ENCODE data around the gene KRTAP5-3. TPM values are rescaled to one million over a fixed set of nuclear protein-coding genes. Genes with fewer than 3 reads are reported as not detected.

The KRTAP5-3 gene
- total and polyA plus RNA-seq, 2 of the 8 experiments (the other 6 are each of a cell fraction or from before 2014, with no cell fraction given): not detected

DNA sequence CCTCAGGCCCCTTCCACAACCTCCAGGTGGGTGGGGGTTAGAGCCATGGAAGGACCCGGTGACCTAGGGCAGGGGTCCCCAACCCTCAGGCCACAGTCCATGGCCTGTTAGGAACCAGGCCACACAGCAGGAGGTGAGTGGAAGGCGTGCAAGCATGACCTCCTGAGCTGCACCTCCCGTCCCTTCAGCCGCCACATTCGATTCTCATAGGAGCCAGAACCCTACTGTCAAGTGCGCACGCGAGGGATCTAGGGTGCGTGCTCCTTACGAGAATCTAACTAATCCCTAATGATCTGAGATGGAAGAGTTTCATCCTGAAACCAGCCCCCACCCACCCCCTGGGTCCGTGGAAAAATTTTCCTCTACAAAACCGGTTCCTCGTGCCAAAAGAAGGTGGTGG lies 17.3 kb upstream of the KRTAP5-3 start:
- H4K8ac ChIP-seq (ENCODE audit: extremely low read depth, insufficient read depth, low read length): no peak overlapping the region; the same call in 1 of the 2 replicates
- H3K23ac ChIP-seq (ENCODE audit: insufficient read length): no peak overlapping the region
- H2BK12ac ChIP-seq (ENCODE audit: low read depth, low read length): no peak overlapping the region
- ChIA-PET CTCF (ENCODE audit: partially characterized antibody) (interaction anchor here (0.8 to 6.5 kb wide), 3 partner anchors 14 to 79 kb away, joined by 3 to 47 read pairs (median 41); partner anchors contain the start of gene KRTAP5-2), POLR2A (ENCODE audit: partially characterized antibody) (no interaction called here)
- no peaks in the 10 kb centered on the region for H3K9me3 ChIP-seq (ENCODE audit: insufficient read depth in 2 of 2, low read depth in 1 of 2, low read length in 1 of 2)
- no peak for DNase-seq (ENCODE audit: low read depth in 1 of 2, low spot score in 2 of 2)
- H2BK120ac ChIP-seq (replicated peaks; ENCODE audit: low read depth, low read length): no peak overlapping the region
- peaks cover 0 to 16% (median 3%) of the 10 kb centered on the region in 4 experiments; a peak in 5 of 7 replicates for H3K27me3 ChIP-seq (replicated peaks in 1 of 4; ENCODE audit: control insufficient read depth in 3 of 4, extremely low read depth in 1 of 4, insufficient read depth in 3 of 4, low read length in 3 of 4)
- H3K23me2 ChIP-seq (ENCODE audit: low read depth, low read length): no peaks in the 10 kb centered on the region
- no peak for FAIRE-seq
- no peaks in the 10 kb centered on the region for H3K79me1 ChIP-seq (ENCODE audit: low read depth, low read length)
- no peak overlapping the region for H2BK5ac ChIP-seq (ENCODE audit: low read depth, low read length)
- H4K5ac ChIP-seq (ENCODE audit: insufficient read length, low read depth, low read length): no peak overlapping the region
- H4K91ac ChIP-seq (replicated peaks; ENCODE audit: insufficient read length, low read length): no peak overlapping the region
- H3K18ac ChIP-seq (ENCODE audit: extremely low read depth, low read length): no peak overlapping the region
- H3K56ac ChIP-seq (replicated peaks; ENCODE audit: insufficient read length, low read depth, low read length): no peak overlapping the region
- no peak overlapping the region for H3K9ac ChIP-seq (replicated peaks in 1 of 4; ENCODE audit: extremely low read depth in 1 of 4, low read depth in 3 of 4, low read length in 3 of 4)
- no peak overlapping the region for H2AK5ac ChIP-seq (ENCODE audit: low read depth, low read length)
- no peak overlapping the region for H3K4ac ChIP-seq (replicated peaks; ENCODE audit: insufficient read length, low read depth, low read length)
- H4K20me1 ChIP-seq (replicated peaks in 1 of 2; ENCODE audit: control insufficient read depth in 1 of 2, insufficient read depth in 2 of 2, low read length in 2 of 2): no peaks in the 10 kb centered on the region
- no peak overlapping the region for H2AFZ ChIP-seq (ENCODE audit: low read length)
- no peaks in the 10 kb centered on the region for H3K79me2 ChIP-seq (ENCODE audit: control insufficient read depth in 1 of 2, insufficient read depth in 2 of 2, low read length in 2 of 2)
- H3K4me2 ChIP-seq (ENCODE audit: insufficient read depth in 1 of 2, low read depth in 2 of 2, low read length in 2 of 2): no peak overlapping the region
- no peak overlapping the region for H3K4me3 ChIP-seq (ENCODE audit: extremely low read depth in 1 of 4, insufficient read depth in 2 of 4, low read depth in 3 of 4, low read length in 4 of 4)
- no peak overlapping the region for H3K27ac ChIP-seq (ENCODE audit: low read depth, low read length)
- WGBS, 2 experiments (ENCODE audit: extremely low coverage in 1 of 2, insufficient coverage in 1 of 2, insufficient read length in 1 of 2, insufficient replicate concordance in 2 of 2, low coverage in 1 of 2, low lambda C conversion rate in 2 of 2, missing lambda C conversion rate in 1 of 2): 91% methylated on average over 12 of the region's 13 CpGs; no CpG with 5 or more reads in 1 of the 2 experiments
- H2BK15ac ChIP-seq (ENCODE audit: low read length): no peak overlapping the region
- H3K14ac ChIP-seq (ENCODE audit: insufficient read length): no peak overlapping the region
- no peak overlapping the region for H2BK20ac ChIP-seq (ENCODE audit: low read length)
- H3K4me1 ChIP-seq (replicated peaks in 1 of 4; ENCODE audit: control insufficient read depth in 3 of 4, insufficient read depth in 4 of 4, low read length in 3 of 4): peaks cover 0 to 4% (median 1%) of the 10 kb centered on the region in 4 experiments; a peak in 5 of 7 replicates
- no peaks in the 10 kb centered on the region for H3K36me3 ChIP-seq (ENCODE audit: control insufficient read depth in 2 of 4, insufficient read depth in 4 of 4, low read length in 3 of 4)
- TF ChIP-seq GTF2F1 (IDR thresholded peaks at IDR 0.05; ENCODE audit: borderline replicate concordance, low read depth, low read length) (no peak), GABPA (IDR thresholded peaks at IDR 0.05; ENCODE audit: borderline replicate concordance, insufficient read depth, low read length) (no peak), SP1 (IDR thresholded peaks at IDR 0.05; ENCODE audit: low read depth, low read length) (no peak), YY1 (IDR thresholded peaks at IDR 0.05; ENCODE audit: low read depth, low read length) (no peak), BACH1 (IDR thresholded peaks at IDR 0.05; ENCODE audit: low read length) (no peak), JUND (IDR thresholded peaks at IDR 0.05; ENCODE audit: low read length) (no peak), SIRT6 (IDR thresholded peaks at IDR 0.05; ENCODE audit: low read length) (no peak), RNF2 (IDR thresholded peaks at IDR 0.05; ENCODE audit: borderline replicate concordance, low read depth, low read length, missing control alignments, poor library complexity, severe bottlenecking) (no peak), POLR2AphosphoS5 (IDR thresholded peaks at IDR 0.05; ENCODE audit: low read depth, low read length) (no peak), KDM5A (IDR thresholded peaks at IDR 0.05; ENCODE audit: low read length) (no peak), BRCA1 (IDR thresholded peaks at IDR 0.05; ENCODE audit: low read depth, low read length) (no peak), RXRA (IDR thresholded peaks at IDR 0.05; ENCODE audit: insufficient read depth, low read depth, low read length) (no peak), BCL11A (IDR thresholded peaks at IDR 0.05; ENCODE audit: low read depth in 2 of 2, low read length in 2 of 2) (no peak)
- TF ChIP-seq, protein P1, sequence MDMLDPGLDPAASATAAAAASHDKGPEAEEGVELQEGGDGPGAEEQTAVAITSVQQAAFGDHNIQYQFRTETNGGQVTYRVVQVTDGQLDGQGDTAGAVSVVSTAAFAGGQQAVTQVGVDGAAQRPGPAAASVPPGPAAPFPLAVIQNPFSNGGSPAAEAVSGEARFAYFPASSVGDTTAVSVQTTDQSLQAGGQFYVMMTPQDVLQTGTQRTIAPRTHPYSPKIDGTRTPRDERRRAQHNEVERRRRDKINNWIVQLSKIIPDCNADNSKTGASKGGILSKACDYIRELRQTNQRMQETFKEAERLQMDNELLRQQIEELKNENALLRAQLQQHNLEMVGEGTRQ (IDR thresholded peaks at IDR 0.05; ENCODE audit: low read length): no peak

Data from H1 (cell line).